Hypothalamus (tissue), 51 donors: ENCODE measurements around the gene LSM14B.
"Not testable (repeated sequence)": the region's sequence is repeated elsewhere in the genome, so short reads cannot be mapped to it uniquely, and the experiment has no call there.

Experiments used
- DNase-seq, 51 donors: peaks; one replicate each; lab custom pipeline; 2025; lab: John Stamatoyannopoulos, UW

LSM14B gene

GRCh38 chr20:62121776-62122653, at the start of gene LSM14B:
Gene LSM14B (plus strand): TSS chr20:62122475. CDS start chr20:62122667, 192 bp downstream.
- peak; percentile 36 to 98 (median 92) for DNase-seq

GRCh38 chr20:62073323-62073722, 49.0 kb upstream of the LSM14B start:
- DNase-seq, result no peak

- no peak for DNase-seq
These were observed 43.1 kb upstream of the LSM14B start for GRCh38 chr20:62079166-62079565.

GRCh38 chr20:62080249-62080990, 41.9 kb upstream of the LSM14B start:
- DNase-seq, result no peak

GRCh38 chr20:62083312-62083711, 39.0 kb upstream of the LSM14B start:
- DNase-seq, result no peak

GRCh38 chr20:62084224-62084623, 38.1 kb upstream of the LSM14B start:
- not testable (repeated sequence) for DNase-seq

GRCh38 chr20:62085206-62085605, 37.1 kb upstream of the LSM14B start:
- no peak for DNase-seq

- no peak for DNase-seq
These were observed 35.0 kb upstream of the LSM14B start for GRCh38 chr20:62087227-62087626.

- no peak for DNase-seq
These were observed 34.6 kb upstream of the LSM14B start for GRCh38 chr20:62087632-62088031.

GRCh38 chr20:62088258-62089127, 33.8 kb upstream of the LSM14B start:
- DNase-seq, result no peak

- no peak for DNase-seq
These were observed 32.9 kb upstream of the LSM14B start for GRCh38 chr20:62089393-62089792.

GRCh38 chr20:62096421-62097380, 25.6 kb upstream of the LSM14B start:
- no peak for DNase-seq

GRCh38 chr20:62097881-62098407, 24.3 kb upstream of the LSM14B start:
- DNase-seq, result no peak

GRCh38 chr20:62101078-62101477, 21.2 kb upstream of the LSM14B start:
- DNase-seq, result no peak

- no peak for DNase-seq
These were observed 18.6 kb upstream of the LSM14B start for GRCh38 chr20:62103508-62104233.

GRCh38 chr20:62104234-62104789, 18.0 kb upstream of the LSM14B start:
- DNase-seq, result no peak

- DNase-seq, result no peak
These were observed 17.4 kb upstream of the LSM14B start for GRCh38 chr20:62104791-62105345.

GRCh38 chr20:62105592-62105991, 16.7 kb upstream of the LSM14B start:
- DNase-seq, result no peak
